ENCODE measurements around the gene MRRF. TPM values are rescaled to one million over a fixed set of nuclear protein-coding genes. Genes with fewer than 3 reads are reported as not detected.

MRRF gene
- total and polyA plus RNA-seq, 2 donors (not counting 1 experiment from before 2014, with no cell fraction given), result 36.8 to 37.3 TPM

- H3K4me2 ChIP-seq (ENCODE audit: extremely low read depth, insufficient read depth, low read length), result no peak overlapping the region
- no peaks in the 10 kb centered on the region for H3K9me3 ChIP-seq (ENCODE audit: control insufficient read depth, insufficient read depth, low read depth, low read length)
- peaks cover 11% of the 10 kb centered on the region for H3K79me2 ChIP-seq (ENCODE audit: control insufficient read depth, insufficient read depth, low read length)
- TF ChIP-seq CTCF (conservative IDR thresholded peaks at IDR 0.05 in 1 of 2, IDR thresholded peaks at IDR 0.05 in 1 of 2; ENCODE audit: low read depth in 1 of 2, low read length in 2 of 2) (no peak), EZH2 (IDR thresholded peaks at IDR 0.05; ENCODE audit: low read length, missing control alignments) (no peak)
- H3K4me1 ChIP-seq (ENCODE audit: control insufficient read depth, extremely low read depth, insufficient read depth, low read length), result peaks cover 21% of the 10 kb centered on the region
- no peaks in the 10 kb centered on the region for H3K36me3 ChIP-seq (ENCODE audit: control insufficient read depth, insufficient read depth, low read length)
- no peak overlapping the region for H3K9ac ChIP-seq (ENCODE audit: insufficient read depth, low read length)
- H2AFZ ChIP-seq (ENCODE audit: low read length), result no peak overlapping the region
- no peak overlapping the region for H3K27ac ChIP-seq (ENCODE audit: insufficient read depth, low read length)
- no peak overlapping the region for H3K4me3 ChIP-seq (replicated peaks in 1 of 4; ENCODE audit: control extremely low read depth in 1 of 4, insufficient read depth in 1 of 4, low read depth in 3 of 4, low read length in 4 of 4)
- no peaks in the 10 kb centered on the region for H4K20me1 ChIP-seq (ENCODE audit: control insufficient read depth, extremely low read depth, insufficient read depth, low read length)
- DNase-seq (ENCODE audit: low read depth in 2 of 2), result no peak
- H3K27me3 ChIP-seq (ENCODE audit: control insufficient read depth, insufficient read depth, low read length), result no peaks in the 10 kb centered on the region
These were observed 102.4 kb downstream of the MRRF start for GRCh38 chr9:122367065-122367464.

- Histone ChIP-seq H2AFZ (ENCODE audit: low read length) (no peak overlapping the region), H3K4me1 (ENCODE audit: control insufficient read depth, extremely low read depth, insufficient read depth, low read length) (peaks cover 22% of the 10 kb centered on the region), H3K36me3 (ENCODE audit: control insufficient read depth, insufficient read depth, low read length) (no peaks in the 10 kb centered on the region), H3K79me2 (ENCODE audit: control insufficient read depth, insufficient read depth, low read length) (peaks cover 15% of the 10 kb centered on the region), H3K9ac (ENCODE audit: insufficient read depth, low read length) (no peak overlapping the region), H3K27ac (ENCODE audit: insufficient read depth, low read length) (no peak overlapping the region), H3K9me3 (ENCODE audit: control insufficient read depth, insufficient read depth, low read depth, low read length) (no peaks in the 10 kb centered on the region), H3K27me3 (ENCODE audit: control insufficient read depth, insufficient read depth, low read length) (no peaks in the 10 kb centered on the region), H3K4me2 (ENCODE audit: extremely low read depth, insufficient read depth, low read length) (no peak overlapping the region), H4K20me1 (ENCODE audit: control insufficient read depth, extremely low read depth, insufficient read depth, low read length) (no peaks in the 10 kb centered on the region), H3K4me3 (replicated peaks in 1 of 4; ENCODE audit: control extremely low read depth in 1 of 4, insufficient read depth in 1 of 4, low read depth in 3 of 4, low read length in 4 of 4) (no peak overlapping the region)
- no peak for DNase-seq (ENCODE audit: low read depth in 2 of 2)
- no peak for TF ChIP-seq CTCF (conservative IDR thresholded peaks at IDR 0.05 in 1 of 2, IDR thresholded peaks at IDR 0.05 in 1 of 2; ENCODE audit: low read depth in 1 of 2, low read length in 2 of 2)
- no peak for TF ChIP-seq EZH2 (IDR thresholded peaks at IDR 0.05; ENCODE audit: low read length, missing control alignments)
These were observed 103.2 kb downstream of the MRRF start for GRCh38 chr9:122367774-122368460.

GRCh38 chr9:122368642-122369041 lies 104.0 kb downstream of the MRRF start:
- TF ChIP-seq EZH2 (IDR thresholded peaks at IDR 0.05; ENCODE audit: low read length, missing control alignments) (no peak), CTCF (conservative IDR thresholded peaks at IDR 0.05 in 1 of 2, IDR thresholded peaks at IDR 0.05 in 1 of 2; ENCODE audit: low read depth in 1 of 2, low read length in 2 of 2) (no peak)
- no peaks in the 10 kb centered on the region for H3K27me3 ChIP-seq (ENCODE audit: control insufficient read depth, insufficient read depth, low read length)
- no peaks in the 10 kb centered on the region for H4K20me1 ChIP-seq (ENCODE audit: control insufficient read depth, extremely low read depth, insufficient read depth, low read length)
- H3K79me2 ChIP-seq (ENCODE audit: control insufficient read depth, insufficient read depth, low read length), result peaks cover 15% of the 10 kb centered on the region
- no peak overlapping the region for H3K9ac ChIP-seq (ENCODE audit: insufficient read depth, low read length)
- no peak overlapping the region for H2AFZ ChIP-seq (ENCODE audit: low read length)
- H3K4me1 ChIP-seq (ENCODE audit: control insufficient read depth, extremely low read depth, insufficient read depth, low read length), result peaks cover 21% of the 10 kb centered on the region
- no peak overlapping the region for H3K4me2 ChIP-seq (ENCODE audit: extremely low read depth, insufficient read depth, low read length)
- no peak overlapping the region for H3K27ac ChIP-seq (ENCODE audit: insufficient read depth, low read length)
- no peaks in the 10 kb centered on the region for H3K9me3 ChIP-seq (ENCODE audit: control insufficient read depth, insufficient read depth, low read depth, low read length)
- no peak overlapping the region for H3K4me3 ChIP-seq (replicated peaks in 1 of 4; ENCODE audit: control extremely low read depth in 1 of 4, insufficient read depth in 1 of 4, low read depth in 3 of 4, low read length in 4 of 4)
- no peaks in the 10 kb centered on the region for H3K36me3 ChIP-seq (ENCODE audit: control insufficient read depth, insufficient read depth, low read length)
- no peak for DNase-seq (ENCODE audit: low read depth in 2 of 2)

All from fibroblast of lung (primary cell).